PC-9 (cell line): Measurements from ENCODE around the gene ZDHHC11.
"Not testable (repeated sequence)": the region's sequence is repeated elsewhere in the genome, so short reads cannot be mapped to it uniquely, and the experiment has no call there.

ENCODE experiments used
- EZH2 ChIP-seq: fragments of 200-600 bp; sonication (generic); IDR thresholded peaks from 2 replicates; pipeline ENCODE4 v1.8.0; 2017; ENCODE audit warnings: antibody characterized with exemption, low read depth
- TF ChIP-seq, protein P1 (sequence below): fragments of 200-600 bp; sonication (generic); conservative IDR thresholded peaks from 2 replicates; pipeline ENCODE4 v1.6.1; 2017; ENCODE audit warnings: mixed run types, antibody characterized with exemption, mild to moderate bottlenecking, moderate library complexity

GRCh38 chr5:828194-828593 lies 22.6 kb downstream of the ZDHHC11 start:
- TF ChIP-seq, protein P1, sequence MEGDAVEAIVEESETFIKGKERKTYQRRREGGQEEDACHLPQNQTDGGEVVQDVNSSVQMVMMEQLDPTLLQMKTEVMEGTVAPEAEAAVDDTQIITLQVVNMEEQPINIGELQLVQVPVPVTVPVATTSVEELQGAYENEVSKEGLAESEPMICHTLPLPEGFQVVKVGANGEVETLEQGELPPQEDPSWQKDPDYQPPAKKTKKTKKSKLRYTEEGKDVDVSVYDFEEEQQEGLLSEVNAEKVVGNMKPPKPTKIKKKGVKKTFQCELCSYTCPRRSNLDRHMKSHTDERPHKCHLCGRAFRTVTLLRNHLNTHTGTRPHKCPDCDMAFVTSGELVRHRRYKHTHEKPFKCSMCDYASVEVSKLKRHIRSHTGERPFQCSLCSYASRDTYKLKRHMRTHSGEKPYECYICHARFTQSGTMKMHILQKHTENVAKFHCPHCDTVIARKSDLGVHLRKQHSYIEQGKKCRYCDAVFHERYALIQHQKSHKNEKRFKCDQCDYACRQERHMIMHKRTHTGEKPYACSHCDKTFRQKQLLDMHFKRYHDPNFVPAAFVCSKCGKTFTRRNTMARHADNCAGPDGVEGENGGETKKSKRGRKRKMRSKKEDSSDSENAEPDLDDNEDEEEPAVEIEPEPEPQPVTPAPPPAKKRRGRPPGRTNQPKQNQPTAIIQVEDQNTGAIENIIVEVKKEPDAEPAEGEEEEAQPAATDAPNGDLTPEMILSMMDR, result not testable (repeated sequence)
- not testable (repeated sequence) for TF ChIP-seq EZH2
